ENCODE measurements around the gene GMCL2. TPM values are rescaled to one million over a fixed set of nuclear protein-coding genes. Genes with fewer than 3 reads are reported as not detected.

Gene GMCL2
- total RNA-seq, 1 donor from 2014 or later: not detected

DNA sequence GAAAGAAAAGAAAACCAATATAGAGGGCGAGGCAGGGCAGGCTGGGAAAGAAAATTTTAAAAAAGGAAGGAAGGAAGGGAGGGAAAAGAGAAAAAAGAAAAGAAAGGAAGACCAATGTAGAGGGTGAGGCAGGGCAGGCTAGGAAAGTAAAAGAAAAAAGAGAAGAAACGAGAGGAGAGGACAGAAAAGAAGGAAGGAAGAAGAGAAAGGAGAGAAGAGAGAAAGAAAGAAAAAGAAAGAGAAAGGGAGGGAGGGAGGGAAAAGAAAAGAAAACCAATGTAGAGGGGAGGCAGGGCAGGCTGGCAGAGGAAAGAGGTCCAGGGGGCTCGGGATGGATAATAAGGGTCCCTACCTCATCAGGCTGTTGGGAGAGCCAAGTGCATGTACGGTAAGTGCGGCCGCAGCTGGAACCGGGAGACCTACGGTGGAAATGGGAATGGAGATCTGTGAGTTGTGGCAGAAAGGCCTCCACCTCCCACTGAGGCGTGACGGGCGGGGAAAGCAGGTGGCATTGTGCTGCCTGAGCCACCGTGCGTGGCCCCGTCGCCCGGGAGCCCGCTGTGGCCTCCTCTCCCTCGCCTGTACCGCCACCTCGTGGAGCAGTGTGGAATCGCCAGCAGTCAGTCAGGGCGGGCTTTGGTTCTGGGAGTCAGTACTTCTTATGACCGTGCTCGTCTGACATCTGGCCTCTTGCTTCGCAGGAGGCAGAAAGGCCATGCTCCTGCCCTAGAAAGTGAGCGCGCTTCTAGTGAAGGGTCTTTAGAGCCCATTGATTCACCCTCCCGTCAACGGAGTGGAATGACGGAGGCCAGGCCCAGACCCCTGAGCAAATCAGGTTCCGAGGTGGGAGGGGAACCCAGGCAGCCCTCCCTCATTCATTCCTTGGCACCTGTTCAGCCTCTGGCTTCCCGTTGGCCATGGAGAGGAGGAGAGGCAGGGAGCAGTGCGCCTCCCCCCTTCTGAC lies 23.1 kb downstream of the GMCL2 start:
- no peak overlapping the region for H3K4me3 ChIP-seq (ENCODE audit: low read depth, low read length)
- H3K27me3 ChIP-seq (ENCODE audit: control insufficient read depth, insufficient read depth, low read length): peaks cover 15% of the 10 kb centered on the region
- DNase-seq (ENCODE audit: low read depth) (peak; percentile 47), FAIRE-seq (no peak)
- TF ChIP-seq, protein P1, sequence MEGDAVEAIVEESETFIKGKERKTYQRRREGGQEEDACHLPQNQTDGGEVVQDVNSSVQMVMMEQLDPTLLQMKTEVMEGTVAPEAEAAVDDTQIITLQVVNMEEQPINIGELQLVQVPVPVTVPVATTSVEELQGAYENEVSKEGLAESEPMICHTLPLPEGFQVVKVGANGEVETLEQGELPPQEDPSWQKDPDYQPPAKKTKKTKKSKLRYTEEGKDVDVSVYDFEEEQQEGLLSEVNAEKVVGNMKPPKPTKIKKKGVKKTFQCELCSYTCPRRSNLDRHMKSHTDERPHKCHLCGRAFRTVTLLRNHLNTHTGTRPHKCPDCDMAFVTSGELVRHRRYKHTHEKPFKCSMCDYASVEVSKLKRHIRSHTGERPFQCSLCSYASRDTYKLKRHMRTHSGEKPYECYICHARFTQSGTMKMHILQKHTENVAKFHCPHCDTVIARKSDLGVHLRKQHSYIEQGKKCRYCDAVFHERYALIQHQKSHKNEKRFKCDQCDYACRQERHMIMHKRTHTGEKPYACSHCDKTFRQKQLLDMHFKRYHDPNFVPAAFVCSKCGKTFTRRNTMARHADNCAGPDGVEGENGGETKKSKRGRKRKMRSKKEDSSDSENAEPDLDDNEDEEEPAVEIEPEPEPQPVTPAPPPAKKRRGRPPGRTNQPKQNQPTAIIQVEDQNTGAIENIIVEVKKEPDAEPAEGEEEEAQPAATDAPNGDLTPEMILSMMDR (IDR thresholded peaks at IDR 0.05; ENCODE audit: insufficient read depth, low read length, severe bottlenecking): peak; percentile 100
- H3K36me3 ChIP-seq (ENCODE audit: control insufficient read depth, insufficient read depth, low read length): no peaks in the 10 kb centered on the region

DNA sequence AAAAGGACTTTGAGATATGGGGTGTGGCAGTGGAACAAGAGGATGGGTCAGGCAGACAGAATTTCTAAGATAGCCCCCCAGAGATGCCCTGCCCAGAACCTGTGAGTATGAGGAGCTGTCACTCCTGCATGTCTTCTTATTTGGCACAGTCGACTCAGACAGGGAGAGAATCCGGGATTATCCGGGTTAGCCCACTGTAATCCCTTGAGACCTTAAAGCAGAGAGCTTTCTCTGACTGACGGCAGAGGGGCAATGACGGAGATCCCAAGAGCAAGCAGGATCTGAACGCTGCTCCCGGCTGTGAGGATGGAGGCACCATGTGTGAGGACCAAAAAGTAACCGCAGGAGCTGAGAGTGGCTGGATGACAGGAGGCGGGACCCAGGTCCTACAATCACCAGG lies 24.7 kb downstream of the GMCL2 start:
- H3K36me3 ChIP-seq (ENCODE audit: control insufficient read depth, insufficient read depth, low read length): no peaks in the 10 kb centered on the region
- H3K27me3 ChIP-seq (ENCODE audit: control insufficient read depth, insufficient read depth, low read length): peaks cover 15% of the 10 kb centered on the region
- DNase-seq (ENCODE audit: low read depth) (no peak), FAIRE-seq (no peak)
- no peak overlapping the region for H3K4me3 ChIP-seq (ENCODE audit: low read depth, low read length)
- TF ChIP-seq, protein P1 (IDR thresholded peaks at IDR 0.05; ENCODE audit: insufficient read depth, low read length, severe bottlenecking): no peak

DNA sequence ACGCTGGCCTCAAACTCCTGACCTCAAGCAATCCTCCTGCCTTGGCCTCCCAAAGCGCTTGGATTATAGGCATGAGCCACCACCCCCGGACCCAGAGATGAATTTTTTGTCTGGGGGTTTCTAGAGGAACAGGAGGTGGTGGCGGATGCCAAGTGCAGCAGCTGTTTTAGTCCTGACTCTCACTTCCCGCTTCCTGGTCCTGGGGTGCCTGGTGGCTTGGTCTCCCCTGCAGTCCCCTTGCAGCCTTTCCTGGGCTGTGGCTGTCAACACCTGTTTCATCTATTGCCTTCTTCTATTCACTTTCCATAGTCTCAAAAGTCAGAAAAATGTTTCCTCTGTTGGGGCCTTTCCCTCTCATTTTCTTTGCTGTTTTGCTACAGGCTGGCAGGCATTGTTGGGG lies 27.0 kb downstream of the GMCL2 start:
- Histone ChIP-seq H3K4me3 (ENCODE audit: low read depth, low read length) (no peak overlapping the region), H3K36me3 (ENCODE audit: control insufficient read depth, insufficient read depth, low read length) (no peaks in the 10 kb centered on the region), H3K27me3 (ENCODE audit: control insufficient read depth, insufficient read depth, low read length) (peaks cover 10% of the 10 kb centered on the region)
- TF ChIP-seq, protein P1 (IDR thresholded peaks at IDR 0.05; ENCODE audit: insufficient read depth, low read length, severe bottlenecking): no peak
- FAIRE-seq: no peak
- DNase-seq (ENCODE audit: low read depth): no peak

DNA sequence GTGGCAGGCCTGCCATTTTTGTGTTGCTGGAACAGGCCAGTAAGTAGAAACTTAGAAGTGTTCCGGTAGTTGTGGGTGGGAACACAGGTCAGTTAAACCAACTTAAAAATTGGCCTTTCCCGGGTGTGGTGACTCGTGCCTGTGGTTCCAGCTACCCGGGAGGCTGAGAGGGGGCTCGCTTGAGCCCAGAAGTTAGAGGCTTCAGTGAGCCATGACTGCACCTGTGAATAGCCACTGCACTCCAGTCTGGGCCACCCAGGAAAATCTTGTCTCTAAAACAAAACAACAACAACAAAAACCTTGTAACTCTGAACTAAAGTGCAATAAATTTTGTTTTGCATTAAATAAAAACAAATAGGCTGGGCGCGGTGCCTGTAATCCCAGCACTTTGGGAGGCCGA lies 32.1 kb downstream of the GMCL2 start:
- no peaks in the 10 kb centered on the region for H3K27me3 ChIP-seq (ENCODE audit: control insufficient read depth, insufficient read depth, low read length)
- H3K36me3 ChIP-seq (ENCODE audit: control insufficient read depth, insufficient read depth, low read length): peaks cover 10% of the 10 kb centered on the region
- DNase-seq (ENCODE audit: low read depth) (no peak), FAIRE-seq (no peak)
- no peak overlapping the region for H3K4me3 ChIP-seq (ENCODE audit: low read depth, low read length)
- TF ChIP-seq, protein P1 (IDR thresholded peaks at IDR 0.05; ENCODE audit: insufficient read depth, low read length, severe bottlenecking): no peak

DNA sequence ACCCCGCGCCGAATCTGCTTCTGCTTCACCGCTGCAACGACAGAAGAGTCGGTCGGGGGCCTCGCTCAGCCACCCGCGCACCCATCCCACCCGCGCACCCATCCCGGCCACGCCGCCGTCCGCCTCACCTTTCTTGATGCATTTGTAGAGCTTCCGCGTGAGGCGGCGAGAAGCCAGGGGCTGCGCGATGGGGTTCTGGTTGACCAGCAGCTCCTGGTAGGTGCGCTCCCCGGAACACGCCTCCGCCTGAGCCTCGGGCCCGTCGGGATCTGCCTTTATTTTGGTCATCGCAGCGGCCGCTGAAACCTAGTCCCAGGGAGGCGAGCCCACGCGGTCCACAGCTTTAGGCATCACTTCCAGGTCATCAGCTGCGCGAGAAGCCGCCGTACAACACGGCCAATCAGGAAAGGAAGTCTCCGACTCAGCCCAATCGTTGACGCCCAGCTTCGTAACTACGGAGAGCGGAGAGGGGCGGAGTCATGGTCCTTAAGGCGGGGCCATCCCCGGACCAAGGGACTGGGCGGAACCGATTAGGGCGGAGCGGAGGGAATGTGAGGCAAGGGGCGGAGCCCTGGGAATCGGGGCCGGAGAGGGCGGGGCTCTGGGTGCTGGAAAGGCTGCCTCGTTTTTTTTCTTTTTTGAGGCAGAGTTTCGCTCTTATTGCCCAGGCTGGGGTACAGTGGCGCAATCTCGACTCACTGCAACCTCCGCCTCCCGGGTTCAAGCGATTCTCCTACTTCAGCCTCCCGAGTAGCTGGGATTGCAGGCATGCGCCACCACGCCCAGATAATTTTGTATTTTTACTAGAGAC lies 33.4 kb downstream of the GMCL2 start, which contains the start of gene NHP2:
NHP2 (minus strand) TSS at position 356 of the 811 bp plus-strand sequence; CDS start at position 288, 68 bp downstream.
- no peaks in the 10 kb centered on the region for H3K27me3 ChIP-seq (ENCODE audit: control insufficient read depth, insufficient read depth, low read length)
- peaks cover 13% of the 10 kb centered on the region for H3K36me3 ChIP-seq (ENCODE audit: control insufficient read depth, insufficient read depth, low read length)
- H3K4me3 ChIP-seq (ENCODE audit: low read depth, low read length): peak within 1 kb of the TSS; percentile 73
- TF ChIP-seq, protein P1 (IDR thresholded peaks at IDR 0.05; ENCODE audit: insufficient read depth, low read length, severe bottlenecking): no peak
- FAIRE-seq (peak; percentile 32), DNase-seq (ENCODE audit: low read depth) (peak; percentile 96)
